ENCODE measurements around the gene DYNLT1.

DNA sequence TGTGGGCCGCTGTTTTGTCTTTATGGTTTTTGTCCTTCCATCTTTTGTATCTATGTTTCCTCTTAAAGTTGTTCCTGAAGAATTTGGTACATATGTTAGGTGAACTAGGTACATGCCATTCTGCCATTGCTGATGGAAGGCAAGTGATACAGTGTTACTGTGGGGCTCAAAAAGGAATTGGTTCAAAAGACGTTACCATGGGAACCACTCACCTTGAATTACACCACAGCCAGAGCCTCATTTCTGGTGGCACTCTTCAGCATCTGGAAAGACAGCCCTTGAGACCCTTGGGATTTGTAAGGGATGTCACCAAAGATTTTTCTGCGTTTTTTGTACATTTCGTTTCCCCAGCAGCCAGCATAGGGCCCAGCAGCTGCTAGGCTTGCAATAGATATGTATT lies 52.7 kb downstream of the DYNLT1 start:
- TF ChIP-seq, protein P1, sequence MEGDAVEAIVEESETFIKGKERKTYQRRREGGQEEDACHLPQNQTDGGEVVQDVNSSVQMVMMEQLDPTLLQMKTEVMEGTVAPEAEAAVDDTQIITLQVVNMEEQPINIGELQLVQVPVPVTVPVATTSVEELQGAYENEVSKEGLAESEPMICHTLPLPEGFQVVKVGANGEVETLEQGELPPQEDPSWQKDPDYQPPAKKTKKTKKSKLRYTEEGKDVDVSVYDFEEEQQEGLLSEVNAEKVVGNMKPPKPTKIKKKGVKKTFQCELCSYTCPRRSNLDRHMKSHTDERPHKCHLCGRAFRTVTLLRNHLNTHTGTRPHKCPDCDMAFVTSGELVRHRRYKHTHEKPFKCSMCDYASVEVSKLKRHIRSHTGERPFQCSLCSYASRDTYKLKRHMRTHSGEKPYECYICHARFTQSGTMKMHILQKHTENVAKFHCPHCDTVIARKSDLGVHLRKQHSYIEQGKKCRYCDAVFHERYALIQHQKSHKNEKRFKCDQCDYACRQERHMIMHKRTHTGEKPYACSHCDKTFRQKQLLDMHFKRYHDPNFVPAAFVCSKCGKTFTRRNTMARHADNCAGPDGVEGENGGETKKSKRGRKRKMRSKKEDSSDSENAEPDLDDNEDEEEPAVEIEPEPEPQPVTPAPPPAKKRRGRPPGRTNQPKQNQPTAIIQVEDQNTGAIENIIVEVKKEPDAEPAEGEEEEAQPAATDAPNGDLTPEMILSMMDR (conservative IDR thresholded peaks at IDR 0.05), result no peak
- TF ChIP-seq EZH2 (IDR thresholded peaks at IDR 0.05; ENCODE audit: low read depth), result no peak

All from PC-9 (cell line).